CD4-positive, alpha-beta memory T cell (primary cell): ENCODE measurements around the gene PNPLA7. TPM values are rescaled to one million over a fixed set of nuclear protein-coding genes. Genes with fewer than 3 reads are reported as not detected.
A peak's percentile ranks its signal among the peaks of the same experiment; 100 is the strongest.
"Not testable (repeated sequence)": the region's sequence is repeated elsewhere in the genome, so short reads cannot be mapped to it uniquely, and the experiment has no call there.

ENCODE experiments used
- CTCF ChIA-PET: fragments of 350-600 bp; sonication (Branson Sonifier 250); formaldehyde crosslinking; loops from one replicate; lab custom pipeline; 2021; ENCODE audit warnings: inconsistent platforms; ENCODE audit not compliant: partially characterized antibody; lab: Charles Lee
- POLR2A ChIA-PET: fragments of 350-600 bp; sonication (Branson Sonifier 250); formaldehyde crosslinking; loops from one replicate; lab custom pipeline; 2021; ENCODE audit not compliant: partially characterized antibody; lab: Charles Lee
- DNase-seq, 5 donors: peaks; one replicate each; pipeline versions ENCODE4 v3.0.0 to v3.0.0-alpha.2; 2020 to 2022; ENCODE audit warnings: mixed read lengths in 1 of 5
- H3K27ac ChIP-seq: one replicate; pipeline ENCODE4 v1.7.0; 2013; ENCODE audit warnings: low read depth, low read length
- H3K27me3 ChIP-seq: 2 replicates; pipeline ENCODE4 v1.7.0; 2013; ENCODE audit warnings: mild to moderate bottlenecking, low read length, moderate library complexity; ENCODE audit not compliant: insufficient read depth
- H3K36me3 ChIP-seq: 2 replicates; pipeline ENCODE4 v1.7.0; 2013; ENCODE audit warnings: mild to moderate bottlenecking, low read length, moderate library complexity; ENCODE audit not compliant: insufficient read depth
- H3K4me1 ChIP-seq: 2 replicates; pipeline ENCODE4 v1.7.0; 2013; ENCODE audit warnings: mild to moderate bottlenecking, low read length, moderate library complexity; ENCODE audit not compliant: insufficient read depth
- H3K4me3 ChIP-seq, 2 donors: one replicate each; pipeline ENCODE4 v1.7.0; 2013; ENCODE audit warnings: low read length in 2 of 2, mild to moderate bottlenecking in 1 of 2
- H3K9me3 ChIP-seq, 2 donors: one replicate each; pipeline ENCODE4 v1.7.0; 2013; ENCODE audit warnings: low read length in 2 of 2, control low read depth in 1 of 2; ENCODE audit not compliant: control insufficient read depth in 1 of 2
- H3K27ac Mint-ChIP-seq, 7 donors: one replicate each; pipeline ENCODE4 v1.8.0; 2020 to 2021; ENCODE audit warnings: mixed read lengths in 7 of 7, mild to moderate bottlenecking in 6 of 7, inconsistent platforms in 3 of 7, moderate library complexity in 3 of 7
- H3K27me3 Mint-ChIP-seq, 2 donors: one replicate each; pipeline ENCODE4 v1.8.0; 2020 to 2021; ENCODE audit warnings: mixed read lengths in 2 of 2
- H3K36me3 Mint-ChIP-seq, 2 donors: one replicate each; pipeline ENCODE4 v1.8.0; 2020 to 2021; ENCODE audit warnings: mixed read lengths in 2 of 2, inconsistent platforms in 1 of 2, mild to moderate bottlenecking in 1 of 2
- H3K4me1 Mint-ChIP-seq, 4 donors: one replicate each; pipeline ENCODE4 v1.8.0; 2020 to 2021; ENCODE audit warnings: mixed read lengths in 4 of 4, mild to moderate bottlenecking in 1 of 4
- H3K4me3 Mint-ChIP-seq, 8 donors: one replicate each; pipeline ENCODE4 v1.8.0; 2020 to 2021; ENCODE audit warnings: mixed read lengths in 8 of 8, mild to moderate bottlenecking in 7 of 8, moderate library complexity in 6 of 8, inconsistent platforms in 3 of 8
- H3K9me3 Mint-ChIP-seq, 8 donors: one replicate each; pipeline ENCODE4 v1.8.0; 2020 to 2021; ENCODE audit warnings: mixed read lengths in 8 of 8, mild to moderate bottlenecking in 5 of 8, inconsistent platforms in 3 of 8, moderate library complexity in 1 of 8
- intact Hi-C: fragments of 100-400 bp; cut with micrococcal nuclease; formaldehyde crosslinking; loops from one replicate; pipeline ENCODE4 v1.15.1; 2023
- polyA plus RNA-seq, 2 donors: library from polyadenylated mRNA; unstranded; fragments of 300-500 nt; fragmentation: Illumina TruSeq; gene quantifications; one replicate each; pipeline ENCODE4 v1.2.3, GENCODE V29; 2021
- total RNA-seq, 2 experiments: library from RNA; stranded (reverse); gene quantifications; one replicate each; pipeline ENCODE4 v1.2.3, GENCODE V29; 2021

PNPLA7 gene
- total and polyA plus RNA-seq, 4 experiments from 2014 or later = 0.98 to 15.7 (median 15.5) TPM; not detected in 1

DNA sequence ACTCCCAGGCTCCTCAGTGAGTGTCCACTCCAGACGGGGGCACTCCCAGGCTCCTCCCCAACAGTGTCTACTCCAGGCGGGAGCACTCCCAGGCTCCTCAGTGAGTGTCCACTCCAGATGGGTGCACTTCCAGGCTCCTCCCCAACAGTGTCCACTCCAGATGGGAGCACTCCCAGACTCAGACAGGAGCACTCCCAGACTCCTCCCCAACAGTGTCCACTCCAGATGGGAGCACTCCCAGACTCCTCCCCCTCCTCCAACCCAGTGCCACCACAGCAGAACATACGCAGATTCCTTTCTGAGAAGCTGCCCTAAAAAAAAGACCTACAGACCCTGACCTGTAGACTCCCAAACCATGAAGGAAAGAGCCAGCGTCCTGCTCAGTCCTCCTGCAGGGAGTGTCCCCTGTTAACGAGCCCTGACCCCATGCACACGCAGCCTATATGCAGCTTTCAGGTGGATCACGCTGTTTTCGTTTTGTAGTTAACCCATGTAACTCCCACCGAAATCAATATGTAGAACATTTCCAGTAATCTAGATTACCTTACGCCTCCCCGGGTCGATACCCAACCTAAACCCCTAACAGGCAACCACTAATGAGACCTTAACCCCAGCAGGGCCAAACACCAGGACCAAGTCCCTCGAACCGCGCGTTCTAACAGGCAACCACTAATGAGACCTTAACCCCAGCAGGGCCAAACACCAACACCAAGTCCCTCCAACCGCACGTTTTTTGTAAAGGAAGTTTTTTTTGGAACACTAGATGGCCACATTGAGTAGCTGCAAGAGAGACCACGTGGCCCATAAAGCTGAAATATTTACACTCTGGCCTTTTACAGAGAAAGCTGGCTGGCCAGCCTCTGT lies 15.7 kb downstream of the PNPLA7 start:
- Mint-ChIP-seq H3K27ac (peak overlapping the region in 2 of 7 donors; percentile 48 to 57), H3K36me3 (peaks cover 0 to 3% of the 10 kb centered on the region in 2 donors), H3K4me3 (peak overlapping the region in 2 of 8 donors; percentile 1 to 2), H3K27me3 (no peaks in the 10 kb centered on the region), H3K4me1 (peaks cover 17 to 31% (median 22%) of the 10 kb centered on the region in 4 donors), H3K9me3 (peaks cover 0 to 1% (median 0%) of the 10 kb centered on the region in 8 donors)
- Histone ChIP-seq H3K9me3 (no peaks in the 10 kb centered on the region), H3K27ac (no peak overlapping the region), H3K36me3 (no peaks in the 10 kb centered on the region), H3K4me1 (peaks cover 20% of the 10 kb centered on the region), H3K4me3 (no peak overlapping the region), H3K27me3 (no peaks in the 10 kb centered on the region)
- DNase-seq = peak in 3 of 5 donors; percentile 39 to 40 (median 39)
- intact Hi-C loops = loop anchor here (2.0 to 10.0 kb wide), 2 partner anchors 16 to 230 kb away; partner anchors contain the start of genes MRPL41, NRARP and PNPLA7
- CTCF ChIA-PET = interaction anchor here (0.6 to 1.7 kb wide), 9 partner anchors 9 to 45 kb away, joined by 3 to 8 read pairs (median 4); partner anchors contain the start of genes MRPL41 and PNPLA7
- POLR2A ChIA-PET = interaction anchor here (0.9 to 1.6 kb wide), 2 partner anchors 16 to 70 kb away, joined by 3 to 4 read pairs; no protein-coding TSS in a partner anchor

DNA sequence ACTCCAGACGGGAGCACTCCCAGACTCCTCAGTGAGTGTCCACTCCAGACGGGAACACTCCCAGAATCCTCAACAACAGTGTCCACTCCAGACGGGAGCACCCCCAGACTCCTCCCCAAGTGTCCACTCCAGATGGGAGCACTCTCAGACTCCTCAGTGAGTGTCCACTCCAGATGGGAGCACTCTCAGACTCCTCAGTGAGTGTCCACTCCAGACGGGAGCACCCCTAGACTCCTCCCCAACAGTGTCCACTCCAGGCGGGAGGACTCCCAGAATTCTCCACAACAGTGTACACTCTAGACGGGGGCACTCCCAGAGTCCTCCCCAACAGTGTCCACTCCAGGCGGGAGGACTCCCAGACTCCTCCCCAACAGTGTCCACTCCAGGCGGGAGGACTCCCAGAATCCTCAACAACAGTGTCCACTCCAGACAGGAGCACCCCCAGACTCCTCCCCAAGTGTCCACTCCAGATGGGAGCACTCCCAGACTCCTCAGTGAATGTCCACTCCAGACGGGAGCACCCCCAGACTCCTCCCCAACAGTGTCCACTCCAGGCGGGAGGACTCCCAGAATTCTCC lies 17.2 kb downstream of the PNPLA7 start:
- H3K4me3 Mint-ChIP-seq, H3K9me3 ChIP-seq, H3K27ac ChIP-seq, H3K36me3 Mint-ChIP-seq, H3K27me3 Mint-ChIP-seq, DNase-seq, CTCF ChIA-PET, POLR2A ChIA-PET, H3K27ac Mint-ChIP-seq, H3K9me3 Mint-ChIP-seq, H3K27me3 ChIP-seq, H3K4me3 ChIP-seq, H3K36me3 ChIP-seq: not testable (repeated sequence)
- intact Hi-C loops = loop anchor here (10.0 kb wide), 1 partner anchor 228 kb away; the partner anchor contains the start of gene NRARP
- peaks cover 17 to 31% (median 22%) of the 10 kb centered on the region in 4 donors for H3K4me1 Mint-ChIP-seq
- peaks cover 20% of the 10 kb centered on the region for H3K4me1 ChIP-seq

DNA sequence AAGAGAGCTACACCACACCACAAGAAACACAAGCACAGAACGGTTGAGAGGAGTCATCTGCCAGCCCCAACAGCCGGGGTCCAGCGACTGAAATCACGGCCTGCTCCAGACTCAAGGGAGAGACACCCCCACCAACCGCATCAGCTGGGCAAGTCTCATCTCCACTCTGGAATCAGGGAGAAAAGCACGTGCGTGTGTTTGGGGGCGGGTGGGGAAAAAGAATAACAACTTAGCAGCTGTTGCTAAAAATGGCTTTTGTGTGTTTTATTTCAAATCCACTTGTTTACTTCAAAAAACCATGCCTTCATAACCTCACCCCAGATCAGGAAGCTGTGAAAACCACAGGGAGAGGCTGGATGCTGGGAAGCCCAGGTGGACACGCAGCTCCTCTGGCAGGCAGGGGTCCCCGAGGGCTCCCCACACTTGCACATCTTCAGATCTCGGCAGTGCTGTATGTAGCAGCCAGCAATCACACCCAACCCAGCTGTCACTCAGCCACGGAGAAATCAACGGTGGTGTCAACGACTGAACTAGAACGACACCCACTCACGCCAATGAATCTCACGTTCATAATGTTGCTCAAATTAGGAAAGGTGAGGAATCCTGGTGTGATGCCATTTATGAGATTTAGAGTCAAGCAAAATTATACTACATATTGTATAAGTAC lies 19.0 kb downstream of the PNPLA7 start:
- Mint-ChIP-seq H3K4me3 (no peak overlapping the region), H3K27ac (no peak overlapping the region), H3K9me3 (peaks cover 0 to 1% (median 0%) of the 10 kb centered on the region in 8 donors), H3K27me3 (no peaks in the 10 kb centered on the region), H3K36me3 (no peaks in the 10 kb centered on the region), H3K4me1 (peaks cover 9 to 14% (median 11%) of the 10 kb centered on the region in 4 donors)
- Histone ChIP-seq H3K4me3 (no peak overlapping the region), H3K27ac (no peak overlapping the region), H3K36me3 (no peaks in the 10 kb centered on the region), H3K27me3 (no peaks in the 10 kb centered on the region), H3K9me3 (no peaks in the 10 kb centered on the region), H3K4me1 (peaks cover 10% of the 10 kb centered on the region)
- intact Hi-C loops = loop anchor here (10.0 kb wide), 1 partner anchor 226 kb away; the partner anchor contains the start of gene NRARP
- no peak for DNase-seq
- ChIA-PET POLR2A (no interaction called here), CTCF (no interaction called here)

DNA sequence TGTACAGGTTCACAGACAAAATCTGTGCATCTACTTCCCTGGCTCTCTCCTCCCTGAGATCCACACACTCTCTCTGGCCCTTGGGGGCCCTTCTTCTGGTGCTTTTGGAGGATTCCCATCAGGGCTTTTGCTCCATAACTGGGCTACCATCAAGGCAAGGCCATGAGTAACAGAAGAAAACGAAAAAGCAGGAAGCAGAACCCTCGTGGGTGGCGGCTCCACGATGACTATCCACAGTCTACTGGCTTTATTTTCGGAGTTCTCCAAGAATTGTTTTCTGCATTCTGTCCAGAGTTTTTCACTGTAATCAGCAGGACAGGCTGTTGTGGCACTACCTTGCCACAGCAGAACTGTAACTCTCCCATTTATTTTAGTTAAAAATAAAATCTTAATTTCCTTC lies 19.9 kb downstream of the PNPLA7 start:
- Mint-ChIP-seq H3K4me1 (peaks cover 7 to 12% (median 9%) of the 10 kb centered on the region in 4 donors), H3K27ac (no peak overlapping the region), H3K36me3 (no peaks in the 10 kb centered on the region), H3K27me3 (no peaks in the 10 kb centered on the region), H3K9me3 (no peaks in the 10 kb centered on the region), H3K4me3 (no peak overlapping the region)
- ChIA-PET POLR2A (no interaction called here), CTCF (no interaction called here)
- no peak for DNase-seq
- H3K4me1 ChIP-seq = peaks cover 8% of the 10 kb centered on the region
- H3K36me3 ChIP-seq = no peaks in the 10 kb centered on the region
- no peak overlapping the region for H3K27ac ChIP-seq
- no peaks in the 10 kb centered on the region for H3K9me3 ChIP-seq
- intact Hi-C loops = loop anchor here (10.0 kb wide), 1 partner anchor 226 kb away; the partner anchor contains the start of gene NRARP
- no peaks in the 10 kb centered on the region for H3K27me3 ChIP-seq
- no peak overlapping the region for H3K4me3 ChIP-seq

DNA sequence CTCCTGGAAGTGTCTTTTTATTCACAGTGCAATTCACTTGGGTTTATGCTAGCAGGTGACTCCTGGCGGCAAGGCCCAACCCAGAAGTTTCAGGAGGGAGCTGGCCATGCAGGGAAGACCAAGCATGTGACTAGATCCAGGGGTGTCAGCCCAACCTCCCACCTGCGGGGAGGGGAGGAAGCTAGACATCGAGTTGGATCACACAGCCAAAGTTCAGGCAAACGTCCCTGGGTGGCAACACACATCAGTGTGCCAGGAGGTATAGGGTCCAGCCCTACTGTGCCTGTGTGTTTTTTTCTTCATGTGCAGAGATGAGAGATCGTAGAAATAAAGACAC lies 25.3 kb downstream of the PNPLA7 start:
- no peaks in the 10 kb centered on the region for H3K4me1 Mint-ChIP-seq
- H3K4me3 ChIP-seq = no peak overlapping the region
- H3K4me1 ChIP-seq = no peaks in the 10 kb centered on the region
- no peaks in the 10 kb centered on the region for H3K27me3 Mint-ChIP-seq
- no peaks in the 10 kb centered on the region for H3K36me3 ChIP-seq
- H3K36me3 Mint-ChIP-seq = no peaks in the 10 kb centered on the region
- ChIA-PET POLR2A (interaction anchor here (1.1 kb wide), 1 partner anchor 102 kb away, joined by 4 read pairs; the partner anchor contains the start of genes EXD3 and NOXA1), CTCF (interaction anchor here (1.0 to 1.8 kb wide), 6 partner anchors 10 to 223 kb away, joined by 3 to 6 read pairs (median 4); partner anchors contain the start of gene NRARP)
- H3K4me3 Mint-ChIP-seq = no peak overlapping the region
- no peaks in the 10 kb centered on the region for H3K9me3 Mint-ChIP-seq
- H3K27ac ChIP-seq = no peak overlapping the region
- H3K27me3 ChIP-seq = no peaks in the 10 kb centered on the region
- intact Hi-C loops = no loop called here
- H3K27ac Mint-ChIP-seq = no peak overlapping the region
- H3K9me3 ChIP-seq = no peaks in the 10 kb centered on the region
- no peak for DNase-seq

DNA sequence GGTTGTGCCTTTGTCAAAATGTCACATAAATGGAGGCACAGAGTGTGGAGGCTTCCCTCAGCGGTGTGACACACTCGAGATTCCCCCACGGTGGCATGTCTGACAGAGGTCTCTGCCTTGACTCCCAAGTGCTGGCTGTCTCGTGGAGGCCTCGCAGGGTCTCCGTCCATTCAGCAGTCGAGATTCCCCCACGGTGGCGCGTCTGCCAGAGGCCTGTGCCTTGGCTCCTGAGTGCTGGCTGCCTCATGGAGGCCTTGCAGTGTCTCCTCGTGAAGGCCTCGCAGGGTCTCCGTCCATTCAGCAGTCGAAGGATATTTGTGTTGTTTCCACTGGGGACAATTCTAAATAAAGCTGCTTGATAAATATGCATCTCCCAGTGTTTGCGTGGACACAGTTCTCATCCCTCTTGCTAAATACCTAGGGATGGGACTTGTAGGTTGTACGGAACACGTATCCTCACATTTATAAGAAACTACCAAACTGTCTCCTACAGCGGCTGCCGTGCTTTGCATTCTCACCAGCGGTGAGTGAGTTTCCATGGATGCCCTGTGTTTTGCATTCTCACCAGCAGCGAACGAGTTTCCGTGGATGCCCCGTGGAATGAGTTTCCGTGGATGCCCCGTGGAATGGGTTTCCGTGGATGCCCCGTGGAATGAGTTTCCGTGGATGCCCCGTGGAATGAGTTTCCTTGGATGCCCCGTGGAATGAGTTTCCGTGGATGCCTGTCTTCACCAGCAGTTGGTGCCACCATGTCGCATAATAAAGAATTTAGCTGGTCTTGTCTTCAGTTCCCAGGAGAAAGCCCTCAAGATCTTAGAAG lies 25.8 kb downstream of the PNPLA7 start:
- Mint-ChIP-seq H3K4me3 (no peak overlapping the region), H3K27ac (no peak overlapping the region), H3K36me3 (no peaks in the 10 kb centered on the region), H3K9me3 (no peaks in the 10 kb centered on the region), H3K4me1 (no peaks in the 10 kb centered on the region), H3K27me3 (no peaks in the 10 kb centered on the region)
- Histone ChIP-seq H3K4me3 (no peak overlapping the region), H3K27me3 (no peaks in the 10 kb centered on the region), H3K36me3 (no peaks in the 10 kb centered on the region), H3K9me3 (no peaks in the 10 kb centered on the region), H3K4me1 (no peaks in the 10 kb centered on the region), H3K27ac (no peak overlapping the region)
- DNase-seq = no peak
- ChIA-PET POLR2A (interaction anchor here (1.1 kb wide), 1 partner anchor 101 kb away, joined by 4 read pairs; the partner anchor contains the start of genes EXD3 and NOXA1), CTCF (interaction anchor here (1.0 to 1.8 kb wide), 6 partner anchors 10 to 223 kb away, joined by 3 to 6 read pairs (median 4); partner anchors contain the start of gene NRARP)
- intact Hi-C loops = no loop called here
